ENCODE measurements around the gene C19orf47. TPM values are rescaled to one million over a fixed set of nuclear protein-coding genes. Genes with fewer than 3 reads are reported as not detected.

C19orf47 gene
- total RNA-seq, 1 donor from 2014 or later: 166 TPM

DNA sequence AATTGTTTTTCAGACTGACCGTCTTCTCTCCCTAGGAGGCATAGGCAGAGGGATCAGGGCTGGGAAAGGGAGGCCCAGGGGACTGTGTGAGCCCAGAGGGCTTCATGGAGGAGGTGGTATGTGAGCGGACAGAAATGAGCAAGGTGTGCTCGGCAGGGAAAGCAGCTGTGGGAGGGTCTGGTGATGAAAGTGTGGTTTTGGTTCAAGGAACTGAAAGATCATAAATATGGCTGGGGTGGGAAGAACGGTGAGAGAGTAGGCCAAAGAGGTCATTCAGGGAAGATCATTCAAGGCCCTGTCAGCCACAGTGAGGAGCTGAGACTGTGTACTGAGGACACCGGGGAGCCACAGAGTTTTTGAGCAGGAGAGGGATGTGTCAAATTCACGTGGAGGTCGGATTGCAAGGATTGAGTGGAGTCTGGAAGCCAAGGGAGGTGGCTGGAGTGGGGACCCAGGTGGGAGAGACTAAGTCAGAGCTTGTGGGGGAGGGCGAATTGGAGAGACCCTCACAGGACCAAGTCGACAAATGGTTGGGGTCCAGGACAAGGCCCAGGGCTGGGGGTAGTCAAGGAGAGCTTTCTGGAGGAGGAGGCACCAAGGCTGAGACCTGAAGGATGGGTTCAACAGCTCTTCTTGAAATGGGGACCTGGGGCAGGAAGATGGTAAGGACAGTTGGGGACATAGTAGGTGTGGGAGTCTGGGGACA is 7.9 kb upstream of the C19orf47 start:
- TF ChIP-seq, protein P1, sequence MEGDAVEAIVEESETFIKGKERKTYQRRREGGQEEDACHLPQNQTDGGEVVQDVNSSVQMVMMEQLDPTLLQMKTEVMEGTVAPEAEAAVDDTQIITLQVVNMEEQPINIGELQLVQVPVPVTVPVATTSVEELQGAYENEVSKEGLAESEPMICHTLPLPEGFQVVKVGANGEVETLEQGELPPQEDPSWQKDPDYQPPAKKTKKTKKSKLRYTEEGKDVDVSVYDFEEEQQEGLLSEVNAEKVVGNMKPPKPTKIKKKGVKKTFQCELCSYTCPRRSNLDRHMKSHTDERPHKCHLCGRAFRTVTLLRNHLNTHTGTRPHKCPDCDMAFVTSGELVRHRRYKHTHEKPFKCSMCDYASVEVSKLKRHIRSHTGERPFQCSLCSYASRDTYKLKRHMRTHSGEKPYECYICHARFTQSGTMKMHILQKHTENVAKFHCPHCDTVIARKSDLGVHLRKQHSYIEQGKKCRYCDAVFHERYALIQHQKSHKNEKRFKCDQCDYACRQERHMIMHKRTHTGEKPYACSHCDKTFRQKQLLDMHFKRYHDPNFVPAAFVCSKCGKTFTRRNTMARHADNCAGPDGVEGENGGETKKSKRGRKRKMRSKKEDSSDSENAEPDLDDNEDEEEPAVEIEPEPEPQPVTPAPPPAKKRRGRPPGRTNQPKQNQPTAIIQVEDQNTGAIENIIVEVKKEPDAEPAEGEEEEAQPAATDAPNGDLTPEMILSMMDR (IDR thresholded peaks at IDR 0.05; ENCODE audit: borderline replicate concordance): no peak
- DNase-seq: no peak
- H3K9me3 ChIP-seq (replicated peaks): no peaks in the 10 kb centered on the region
- no peaks in the 10 kb centered on the region for H3K27me3 ChIP-seq (ENCODE audit: low read depth)
- no peak overlapping the region for H3K4me3 ChIP-seq
- intact Hi-C loops (cut with micrococcal nuclease): no loop called here
- peaks cover 11% of the 10 kb centered on the region for H3K36me3 ChIP-seq
- no peak overlapping the region for H3K27ac ChIP-seq (replicated peaks)
- H3K4me1 ChIP-seq: no peaks in the 10 kb centered on the region

DNA sequence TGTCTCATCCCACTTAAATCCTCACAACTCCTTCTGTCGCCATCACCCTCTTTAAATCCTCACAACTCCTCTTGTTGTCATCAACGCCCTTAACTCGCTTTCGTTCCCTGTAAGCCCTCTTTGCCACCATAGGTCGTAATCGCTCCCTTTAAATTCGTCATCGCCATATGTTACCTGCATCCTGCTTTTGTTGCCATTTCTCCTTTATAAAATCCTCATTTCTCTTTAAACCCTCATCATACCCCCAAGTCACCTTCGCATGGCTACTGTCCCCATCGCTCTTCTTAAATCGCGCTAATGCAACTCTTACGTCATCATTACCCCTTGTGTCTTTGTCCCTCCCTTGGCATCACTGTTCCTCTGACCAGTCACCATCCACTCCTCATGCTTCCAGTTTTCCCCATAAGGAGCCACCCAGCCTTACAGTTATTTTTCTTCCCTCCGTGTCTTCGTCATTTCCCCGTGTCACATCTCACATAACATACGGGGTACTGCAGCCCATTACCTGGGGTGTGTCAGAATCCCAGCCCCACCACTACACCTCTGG is 837 bp upstream of the C19orf47 start:
- Histone ChIP-seq H3K4me3 (peak overlapping the region; percentile 80), H3K27me3 (ENCODE audit: low read depth) (no peaks in the 10 kb centered on the region), H3K9me3 (replicated peaks) (no peaks in the 10 kb centered on the region), H3K27ac (replicated peaks) (peak overlapping the region; percentile 89), H3K4me1 (peaks cover 48% of the 10 kb centered on the region), H3K36me3 (no peaks in the 10 kb centered on the region)
- DNase-seq: no peak
- intact Hi-C loops (cut with micrococcal nuclease): no loop called here
- TF ChIP-seq, protein P1 (IDR thresholded peaks at IDR 0.05; ENCODE audit: borderline replicate concordance): no peak

DNA sequence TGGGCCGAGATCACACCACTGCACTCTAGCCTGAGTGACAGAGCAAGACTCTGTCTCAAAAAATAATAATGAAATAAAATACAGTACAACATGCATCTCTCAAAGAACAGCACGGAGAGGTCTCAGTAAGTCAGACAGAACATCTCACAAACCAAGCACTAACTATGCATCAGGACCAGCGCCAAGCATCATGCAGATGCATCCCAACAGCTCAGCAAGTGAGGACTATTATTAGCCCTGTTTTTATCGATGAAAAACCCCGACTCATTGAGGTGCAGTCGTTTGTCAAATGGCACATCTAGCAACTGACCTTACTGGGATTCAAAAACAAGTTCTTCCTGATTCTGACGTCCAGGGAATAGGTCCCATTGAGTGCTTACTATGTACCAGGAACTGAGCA is 3.8 kb downstream of the C19orf47 start:
- intact Hi-C loops (cut with micrococcal nuclease): no loop called here
- TF ChIP-seq, protein P1 (IDR thresholded peaks at IDR 0.05; ENCODE audit: borderline replicate concordance): no peak
- H3K4me3 ChIP-seq: no peak overlapping the region
- H3K9me3 ChIP-seq (replicated peaks): no peaks in the 10 kb centered on the region
- peak overlapping the region; percentile 93 for H3K27ac ChIP-seq (replicated peaks)
- peaks cover 8% of the 10 kb centered on the region for H3K36me3 ChIP-seq
- peaks cover 79% of the 10 kb centered on the region for H3K4me1 ChIP-seq
- DNase-seq: no peak
- H3K27me3 ChIP-seq (ENCODE audit: low read depth): no peaks in the 10 kb centered on the region

DNA sequence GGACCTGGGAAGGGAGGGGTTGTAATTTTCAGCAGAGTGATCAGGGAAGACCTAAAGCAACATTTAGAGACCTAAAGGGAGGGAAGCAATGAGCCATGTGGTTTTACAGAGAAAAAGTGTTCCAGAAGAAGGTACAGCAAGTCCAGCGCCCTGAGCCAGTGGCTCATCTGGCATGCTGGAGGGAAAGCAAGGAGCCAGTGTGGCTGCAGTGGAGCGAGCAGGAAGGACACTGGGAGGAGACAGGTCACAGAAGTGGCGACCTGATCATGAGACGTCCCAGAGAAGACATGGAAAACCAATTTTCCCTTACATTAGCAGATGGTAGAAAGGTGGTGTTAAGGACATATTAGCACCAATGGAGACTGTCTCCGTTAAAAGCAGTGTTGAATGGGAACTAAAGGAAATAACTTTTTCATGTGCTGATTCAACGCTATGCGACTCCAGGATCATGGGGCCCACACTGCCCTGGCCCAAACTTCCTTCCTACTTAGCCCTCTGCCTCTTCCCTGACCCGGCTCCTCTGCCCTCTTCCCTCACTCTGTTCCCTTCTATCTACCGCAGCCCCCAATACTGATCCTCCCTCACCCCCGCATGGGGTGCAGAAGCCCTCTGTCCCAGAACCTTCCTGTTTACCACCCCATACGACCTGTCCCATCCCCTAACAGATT is 5.4 kb downstream of the C19orf47 start:
- H3K4me1 ChIP-seq: peaks cover 80% of the 10 kb centered on the region
- intact Hi-C loops (cut with micrococcal nuclease): no loop called here

More for the DNA sequence above, 5.4 kb downstream of the C19orf47 start:
- Histone ChIP-seq H3K27ac (replicated peaks) (peak overlapping the region; percentile 93), H3K36me3 (peaks cover 15% of the 10 kb centered on the region), H3K4me3 (no peak overlapping the region), H3K27me3 (ENCODE audit: low read depth) (no peaks in the 10 kb centered on the region), H3K9me3 (replicated peaks) (no peaks in the 10 kb centered on the region)
- TF ChIP-seq, protein P1 (IDR thresholded peaks at IDR 0.05; ENCODE audit: borderline replicate concordance): no peak
- DNase-seq: no peak
